GM13976 (cell line): Measurements from ENCODE around the gene ATP2B2.

ENCODE experiments used
- DNase-seq: peaks from one replicate; pipeline ENCODE4 v3.0.0; 2012; ENCODE audit warnings: low spot score
- in situ Hi-C: fragments of 300-500 bp; cut with MboI; formaldehyde crosslinking; loops from one replicate; pipeline ENCODE4 v1.12.0; 2022; ENCODE audit warnings: low sequenced_read_pairs, mixed read lengths, inconsistent platforms; ENCODE audit not compliant: unreplicated experiment
- TF ChIP-seq, protein P1 (sequence below): IDR thresholded peaks from 2 replicates; pipeline ENCODE4 v1.5.1; 2012; ENCODE audit warnings: borderline replicate concordance, mild to moderate bottlenecking; ENCODE audit not compliant: insufficient read depth; ENCODE audit errors: extremely low read depth, missing control alignments, control extremely low read depth

Gene ATP2B2

GRCh38 chr3:10505050-10505790, at the start of gene ATP2B2:
Gene ATP2B2 (minus strand): TSS chr3:10505586. CDS start chr3:10449543, 56,043 bp downstream.
- TF ChIP-seq, protein P1, sequence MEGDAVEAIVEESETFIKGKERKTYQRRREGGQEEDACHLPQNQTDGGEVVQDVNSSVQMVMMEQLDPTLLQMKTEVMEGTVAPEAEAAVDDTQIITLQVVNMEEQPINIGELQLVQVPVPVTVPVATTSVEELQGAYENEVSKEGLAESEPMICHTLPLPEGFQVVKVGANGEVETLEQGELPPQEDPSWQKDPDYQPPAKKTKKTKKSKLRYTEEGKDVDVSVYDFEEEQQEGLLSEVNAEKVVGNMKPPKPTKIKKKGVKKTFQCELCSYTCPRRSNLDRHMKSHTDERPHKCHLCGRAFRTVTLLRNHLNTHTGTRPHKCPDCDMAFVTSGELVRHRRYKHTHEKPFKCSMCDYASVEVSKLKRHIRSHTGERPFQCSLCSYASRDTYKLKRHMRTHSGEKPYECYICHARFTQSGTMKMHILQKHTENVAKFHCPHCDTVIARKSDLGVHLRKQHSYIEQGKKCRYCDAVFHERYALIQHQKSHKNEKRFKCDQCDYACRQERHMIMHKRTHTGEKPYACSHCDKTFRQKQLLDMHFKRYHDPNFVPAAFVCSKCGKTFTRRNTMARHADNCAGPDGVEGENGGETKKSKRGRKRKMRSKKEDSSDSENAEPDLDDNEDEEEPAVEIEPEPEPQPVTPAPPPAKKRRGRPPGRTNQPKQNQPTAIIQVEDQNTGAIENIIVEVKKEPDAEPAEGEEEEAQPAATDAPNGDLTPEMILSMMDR, result no peak
- in situ Hi-C loops, result no loop called here
- DNase-seq, result no peak

GRCh38 chr3:10554746-10555145, 49.4 kb upstream of the ATP2B2 start:
- in situ Hi-C loops, result no loop called here

GRCh38 chr3:10554236-10554611, 48.8 kb upstream of the ATP2B2 start:
- in situ Hi-C loops, result no loop called here
- DNase-seq, result no peak
- TF ChIP-seq, protein P1, result no peak

More at GRCh38 chr3:10554746-10555145, 49.4 kb upstream of the ATP2B2 start:
- TF ChIP-seq, protein P1, result no peak
- DNase-seq, result no peak

GRCh38 chr3:10553591-10554235, 48.3 kb upstream of the ATP2B2 start:
- TF ChIP-seq, protein P1, result no peak
- no peak for DNase-seq
- in situ Hi-C loops, result no loop called here

GRCh38 chr3:10552631-10552943, 47.2 kb upstream of the ATP2B2 start:
- TF ChIP-seq, protein P1, result no peak
- in situ Hi-C loops, result no loop called here
- no peak for DNase-seq

GRCh38 chr3:10551821-10552630, 46.6 kb upstream of the ATP2B2 start:
- TF ChIP-seq, protein P1, result no peak
- no peak for DNase-seq
- in situ Hi-C loops, result no loop called here
